Osteoblast (primary cell): ENCODE data around the gene THOP1. TPM values are rescaled to one million over a fixed set of nuclear protein-coding genes. Genes with fewer than 3 reads are reported as not detected.

Experiments
- DNase-seq: peaks from one replicate; pipeline ENCODE4 v3.0.0; 2011; ENCODE audit warnings: low spot score, mixed read lengths; ENCODE audit not compliant: insufficient read length; ENCODE audit errors: missing footprints
- H2AFZ ChIP-seq: 2 replicates; pipeline ENCODE4 v1.6.0; 2011; ENCODE audit warnings: mild to moderate bottlenecking, low read length
- H3K27ac ChIP-seq: 2 replicates; pipeline ENCODE4 v1.5.1; 2011; ENCODE audit warnings: mild to moderate bottlenecking, low read depth, low read length, moderate library complexity
- H3K27me3 ChIP-seq: 2 replicates; pipeline ENCODE4 v1.6.0; 2012; ENCODE audit warnings: mild to moderate bottlenecking, control low read depth, inconsistent platforms, low read length, moderate library complexity; ENCODE audit not compliant: insufficient read depth
- H3K36me3 ChIP-seq: 2 replicates; pipeline ENCODE4 v1.5.1; 2011; ENCODE audit warnings: mild to moderate bottlenecking, low read length, control low read depth, moderate library complexity; ENCODE audit not compliant: insufficient read depth
- H3K4me1 ChIP-seq: 2 replicates; pipeline ENCODE4 v1.5.1; 2011; ENCODE audit warnings: mild to moderate bottlenecking, low read length, control low read depth, moderate library complexity; ENCODE audit not compliant: insufficient read depth
- H3K4me2 ChIP-seq: 2 replicates; pipeline ENCODE4 v1.6.0; 2011; ENCODE audit warnings: mild to moderate bottlenecking, low read length; ENCODE audit not compliant: insufficient read depth
- H3K4me3 ChIP-seq: fragments of 200-600 bp; sonication (generic); 3 replicates; pipeline ENCODE4 v1.5.1; 2012; ENCODE audit warnings: mild to moderate bottlenecking, low read length, inconsistent platforms; ENCODE audit not compliant: insufficient read depth
- H3K79me2 ChIP-seq: 2 replicates; pipeline ENCODE4 v1.6.0; 2012; ENCODE audit warnings: mild to moderate bottlenecking, low read length, control low read depth, inconsistent platforms; ENCODE audit not compliant: insufficient read depth
- H3K9me3 ChIP-seq: 2 replicates; pipeline ENCODE4 v1.5.1; 2011; ENCODE audit warnings: low read depth, low read length, control low read depth
- H4K20me1 ChIP-seq: 2 replicates; pipeline ENCODE4 v1.6.0; 2012; ENCODE audit warnings: mild to moderate bottlenecking, low read length, control low read depth; ENCODE audit not compliant: insufficient read depth
- total RNA-seq: library from RNA; depleted of rRNA; stranded (reverse); fragments of >200 nt; gene quantifications from 2 replicates; pipeline ENCODE4 v1.2.3, GENCODE V29; 2012
- TF ChIP-seq, protein P1 (sequence below): IDR thresholded peaks from 2 replicates; pipeline ENCODE4 v1.5.1; 2011; ENCODE audit warnings: mild to moderate bottlenecking, low read depth, low read length, moderate library complexity; ENCODE audit errors: extremely low read depth

Gene THOP1
- total RNA-seq, 1 donor = 45.6 TPM

DNA sequence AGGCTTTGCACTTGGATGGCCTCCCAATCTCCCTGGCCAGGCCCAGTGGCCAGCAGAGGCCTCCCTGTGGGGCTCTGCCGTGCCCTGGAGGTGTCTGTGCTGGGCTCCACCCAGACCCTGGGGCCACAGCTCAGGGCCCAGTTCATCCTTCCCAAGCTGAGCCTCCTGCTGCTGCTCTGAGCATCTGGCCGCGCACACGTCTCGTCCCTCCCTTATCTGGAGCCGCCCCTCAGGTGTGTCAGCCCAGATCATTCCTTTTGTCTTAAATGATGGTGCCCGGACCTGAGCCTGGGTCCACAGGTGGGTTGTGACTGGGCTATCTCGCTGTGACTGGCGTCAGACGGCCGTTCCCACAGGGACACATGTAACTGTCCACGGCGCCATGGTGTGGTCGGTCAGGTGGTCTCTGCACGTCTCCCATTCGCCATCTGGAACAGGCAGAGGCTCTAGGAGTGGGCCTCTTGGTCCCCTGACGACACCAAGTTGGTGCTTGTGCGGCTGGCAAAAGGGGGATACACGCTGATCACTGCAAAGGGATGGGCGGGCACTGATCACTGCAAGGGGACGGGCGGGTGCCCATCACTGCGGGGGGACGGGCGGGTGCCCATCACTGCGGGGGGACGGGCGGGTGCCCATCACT lies 20.1 kb downstream of the THOP1 start:
- no peak overlapping the region for H3K4me3 ChIP-seq
- no peak overlapping the region for H3K4me2 ChIP-seq
- TF ChIP-seq, protein P1, sequence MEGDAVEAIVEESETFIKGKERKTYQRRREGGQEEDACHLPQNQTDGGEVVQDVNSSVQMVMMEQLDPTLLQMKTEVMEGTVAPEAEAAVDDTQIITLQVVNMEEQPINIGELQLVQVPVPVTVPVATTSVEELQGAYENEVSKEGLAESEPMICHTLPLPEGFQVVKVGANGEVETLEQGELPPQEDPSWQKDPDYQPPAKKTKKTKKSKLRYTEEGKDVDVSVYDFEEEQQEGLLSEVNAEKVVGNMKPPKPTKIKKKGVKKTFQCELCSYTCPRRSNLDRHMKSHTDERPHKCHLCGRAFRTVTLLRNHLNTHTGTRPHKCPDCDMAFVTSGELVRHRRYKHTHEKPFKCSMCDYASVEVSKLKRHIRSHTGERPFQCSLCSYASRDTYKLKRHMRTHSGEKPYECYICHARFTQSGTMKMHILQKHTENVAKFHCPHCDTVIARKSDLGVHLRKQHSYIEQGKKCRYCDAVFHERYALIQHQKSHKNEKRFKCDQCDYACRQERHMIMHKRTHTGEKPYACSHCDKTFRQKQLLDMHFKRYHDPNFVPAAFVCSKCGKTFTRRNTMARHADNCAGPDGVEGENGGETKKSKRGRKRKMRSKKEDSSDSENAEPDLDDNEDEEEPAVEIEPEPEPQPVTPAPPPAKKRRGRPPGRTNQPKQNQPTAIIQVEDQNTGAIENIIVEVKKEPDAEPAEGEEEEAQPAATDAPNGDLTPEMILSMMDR = no peak
- no peaks in the 10 kb centered on the region for H3K4me1 ChIP-seq
- H3K9me3 ChIP-seq = no peaks in the 10 kb centered on the region
- no peaks in the 10 kb centered on the region for H4K20me1 ChIP-seq
- H2AFZ ChIP-seq = no peak overlapping the region
- peak; percentile 86 for DNase-seq
- H3K36me3 ChIP-seq = peaks cover 26% of the 10 kb centered on the region
- no peaks in the 10 kb centered on the region for H3K27me3 ChIP-seq
- no peaks in the 10 kb centered on the region for H3K79me2 ChIP-seq
- H3K27ac ChIP-seq = no peak overlapping the region

DNA sequence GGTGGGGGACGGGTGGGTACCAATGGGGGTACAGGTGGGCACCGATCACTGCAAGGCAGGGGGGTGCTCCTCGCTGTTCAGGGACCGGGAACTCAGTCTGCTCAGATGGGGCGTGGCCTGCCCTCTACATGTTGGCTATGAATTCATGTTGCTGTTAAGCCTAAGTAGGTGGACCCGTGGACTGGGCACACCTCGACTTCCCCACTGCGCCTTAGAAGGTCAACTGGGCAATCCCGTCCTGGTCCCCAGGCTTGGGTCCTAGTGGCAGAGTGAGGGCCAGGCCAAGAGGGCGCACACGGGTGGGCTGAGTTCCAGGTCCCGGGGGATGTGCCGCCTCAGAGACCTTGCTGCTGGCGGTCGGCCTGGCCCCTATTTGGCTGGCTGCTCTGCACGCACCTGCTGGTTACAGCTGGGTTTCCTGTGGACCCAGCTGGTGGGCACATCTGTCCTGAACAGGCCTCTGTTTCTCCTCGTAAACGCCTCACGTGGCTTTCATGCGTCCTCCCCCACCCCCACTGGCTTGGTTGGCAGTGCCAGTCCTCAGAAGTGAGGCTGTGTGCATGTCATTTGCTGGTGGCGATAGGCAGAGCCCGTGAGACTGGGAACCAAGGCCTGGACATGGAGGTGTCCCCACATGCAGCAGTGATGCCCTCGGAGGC lies 20.8 kb downstream of the THOP1 start:
- Histone ChIP-seq H3K4me1 (no peaks in the 10 kb centered on the region), H4K20me1 (no peaks in the 10 kb centered on the region), H3K4me2 (no peak overlapping the region), H2AFZ (no peak overlapping the region), H3K9me3 (no peaks in the 10 kb centered on the region), H3K4me3 (no peak overlapping the region), H3K79me2 (no peaks in the 10 kb centered on the region), H3K36me3 (peaks cover 30% of the 10 kb centered on the region), H3K27me3 (no peaks in the 10 kb centered on the region), H3K27ac (no peak overlapping the region)
- peak; percentile 87 for DNase-seq
- TF ChIP-seq, protein P1 = no peak

DNA sequence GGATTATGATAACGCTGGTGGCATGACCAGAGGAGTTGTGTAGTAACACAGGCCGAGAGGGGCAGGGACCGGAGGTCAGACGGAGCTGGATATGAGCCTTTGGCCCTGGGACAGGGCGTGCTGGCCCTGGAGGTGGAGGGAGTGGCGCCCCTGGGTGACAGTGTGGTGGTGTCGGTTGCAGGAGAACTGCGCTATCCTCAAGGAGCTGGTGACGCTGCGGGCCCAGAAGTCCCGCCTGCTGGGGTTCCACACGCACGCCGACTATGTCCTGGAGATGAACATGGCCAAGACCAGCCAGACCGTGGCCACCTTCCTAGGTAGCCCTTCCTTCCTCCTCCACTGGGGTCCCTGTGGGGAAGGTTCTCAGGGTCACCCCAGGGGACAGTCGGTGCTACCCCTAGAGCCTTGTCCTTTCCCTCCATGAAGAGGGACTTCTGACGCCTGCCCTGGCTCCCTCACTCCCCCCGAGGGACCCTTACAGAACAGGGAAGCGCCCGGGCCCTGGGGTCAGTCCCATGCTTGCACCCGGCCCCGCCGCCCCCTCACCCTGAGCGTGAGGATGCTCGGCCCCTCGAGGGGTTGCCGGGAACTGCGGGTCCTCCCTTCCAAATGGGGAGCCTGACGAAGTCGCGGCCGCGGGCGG lies 21.6 kb downstream of the THOP1 start:
- Histone ChIP-seq H3K4me1 (no peaks in the 10 kb centered on the region), H3K79me2 (no peaks in the 10 kb centered on the region), H3K4me3 (no peak overlapping the region), H3K36me3 (peaks cover 35% of the 10 kb centered on the region), H3K4me2 (no peak overlapping the region), H2AFZ (no peak overlapping the region), H4K20me1 (no peaks in the 10 kb centered on the region), H3K27me3 (no peaks in the 10 kb centered on the region), H3K27ac (no peak overlapping the region), H3K9me3 (no peaks in the 10 kb centered on the region)
- DNase-seq = peak; percentile 79
- TF ChIP-seq, protein P1 = no peak

DNA sequence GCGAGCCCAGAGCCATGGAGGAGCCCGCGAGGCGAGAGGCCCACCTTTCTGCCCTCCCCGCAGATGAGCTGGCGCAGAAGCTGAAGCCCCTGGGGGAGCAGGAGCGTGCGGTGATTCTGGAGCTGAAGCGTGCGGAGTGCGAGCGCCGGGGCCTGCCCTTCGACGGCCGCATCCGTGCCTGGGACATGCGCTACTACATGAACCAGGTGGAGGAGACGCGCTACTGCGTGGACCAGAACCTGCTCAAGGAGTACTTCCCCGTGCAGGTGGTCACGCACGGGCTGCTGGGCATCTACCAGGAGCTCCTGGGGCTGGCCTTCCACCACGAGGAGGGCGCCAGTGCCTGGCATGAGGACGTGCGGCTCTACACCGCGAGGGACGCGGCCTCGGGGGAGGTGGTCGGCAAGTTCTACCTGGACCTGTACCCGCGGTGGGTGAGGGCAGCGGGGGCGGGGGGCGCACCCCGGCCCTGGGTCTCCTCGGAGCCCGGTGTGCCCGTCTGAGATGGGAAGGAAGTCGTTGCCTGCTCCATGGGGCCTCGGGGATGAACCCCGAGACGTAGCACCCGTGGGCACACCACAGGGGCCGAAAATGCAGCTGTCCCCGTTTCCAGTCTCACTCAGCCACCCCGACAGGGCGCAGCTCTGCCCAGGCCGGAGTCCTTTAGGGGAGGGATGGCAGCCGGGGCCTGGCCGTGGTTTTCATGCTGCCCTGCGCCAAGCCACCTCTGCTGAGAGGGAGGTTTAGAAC lies 22.3 kb downstream of the THOP1 start:
- H3K79me2 ChIP-seq = no peaks in the 10 kb centered on the region
- no peak overlapping the region for H2AFZ ChIP-seq
- no peak overlapping the region for H3K4me3 ChIP-seq
- no peaks in the 10 kb centered on the region for H3K27me3 ChIP-seq
- TF ChIP-seq, protein P1 = no peak
- no peaks in the 10 kb centered on the region for H4K20me1 ChIP-seq
- peaks cover 34% of the 10 kb centered on the region for H3K36me3 ChIP-seq
- no peaks in the 10 kb centered on the region for H3K9me3 ChIP-seq
- DNase-seq = peak; percentile 89
- no peak overlapping the region for H3K4me2 ChIP-seq
- H3K4me1 ChIP-seq = no peaks in the 10 kb centered on the region
- H3K27ac ChIP-seq = no peak overlapping the region
